Thyroid gland (tissue), 4 donors: ENCODE results near the gene GCNT1. TPM values are rescaled to one million over a fixed set of nuclear protein-coding genes. Genes with fewer than 3 reads are reported as not detected.

ENCODE experiments used
- DNase-seq, 2 donors: peaks; one replicate each; pipeline ENCODE4 v3.0.0-alpha.2; 2019
- H3K27ac ChIP-seq, 3 donors: fragments of 200-600 bp; sonication (generic); 1 replicate in 2 of 3; 2 replicates in 1 of 3; pipeline ENCODE4 v1.5.1; 2016 to 2019; ENCODE audit warnings: mild to moderate bottlenecking in 1 of 3, moderate library complexity in 1 of 3
- H3K27me3 ChIP-seq: fragments of 200-600 bp; sonication (generic); one replicate; pipeline ENCODE4 v1.5.1; 2019
- H3K36me3 ChIP-seq, 2 donors: fragments of 200-600 bp; sonication (generic); one replicate each; pipeline ENCODE4 v1.5.1; 2016 to 2019
- H3K4me1 ChIP-seq, 2 donors: fragments of 200-600 bp; sonication (generic); one replicate each; pipeline ENCODE4 v1.5.1; 2017 to 2019
- H3K4me3 ChIP-seq, 3 donors: fragments of 200-600 bp; sonication (generic); replicated peaks in 1 of 3; 1 replicate in 2 of 3; 2 replicates in 1 of 3; pipeline ENCODE4 v1.5.1; 2016; ENCODE audit warnings: mild to moderate bottlenecking in 1 of 3
- H3K9me3 ChIP-seq: fragments of 200-600 bp; sonication (generic); one replicate; pipeline ENCODE4 v1.5.1; 2017
- CTCF ChIP-seq, 6 experiments: fragments of 200-600 bp in 3 of 6; fragments of 450-650 bp in 3 of 6; sonication (generic) in 3 of 6; IDR thresholded peaks; one replicate each; pipeline ENCODE4 v1.5.1; 2016 to 2019; ENCODE audit warnings: antibody characterized with exemption in 6 of 6, mild to moderate bottlenecking in 2 of 6, inconsistent platforms in 1 of 6, moderate library complexity in 1 of 6
- POLR2A ChIP-seq, 2 donors: fragments of 450-650 bp; IDR thresholded peaks; one replicate each; pipeline ENCODE4 v1.6.1; 2017; ENCODE audit warnings: antibody characterized with exemption in 2 of 2, mild to moderate bottlenecking in 2 of 2, moderate library complexity in 1 of 2
- WGBS, 2 donors: methylation state at CpG; one replicate each; pipeline ENCODE4 v1.1.5; 2017; 5-methylcytosine and 5-hydroxymethylcytosine counted together
- intact Hi-C: fragments of 100-400 bp; cut with DNase I; formaldehyde crosslinking; loops from one replicate; pipeline ENCODE4 v1.15.1; 2023
- total RNA-seq, 4 donors: library from RNA; depleted of rRNA; stranded (reverse); fragments of >200 nt; gene quantifications; one replicate each; pipeline ENCODE4 v1.2.3, GENCODE V29; 2016

GCNT1 gene
- total RNA-seq, 4 donors from 2014 or later = 15.4 to 340 (median 30.9) TPM

GRCh38 chr9:76415731-76416130 lies 43.3 kb upstream of the GCNT1 start:
- DNase-seq = no peak
- Histone ChIP-seq H3K9me3 (no peaks in the 10 kb centered on the region), H3K4me3 (no peak overlapping the region), H3K27me3 (no peaks in the 10 kb centered on the region), H3K36me3 (no peaks in the 10 kb centered on the region), H3K4me1 (no peaks in the 10 kb centered on the region), H3K27ac (no peak overlapping the region)
- intact Hi-C loops = no loop called here
- TF ChIP-seq POLR2A (IDR thresholded peaks at IDR 0.05) (no peak), CTCF (IDR thresholded peaks at IDR 0.05) (no peak)

GRCh38 chr9:76417394-76417793 lies 41.6 kb upstream of the GCNT1 start:
- no peak for DNase-seq
- Histone ChIP-seq H3K4me1 (no peaks in the 10 kb centered on the region), H3K36me3 (no peaks in the 10 kb centered on the region), H3K27ac (no peak overlapping the region), H3K9me3 (no peaks in the 10 kb centered on the region), H3K4me3 (no peak overlapping the region), H3K27me3 (no peaks in the 10 kb centered on the region)
- 0% methylated on average over 1 of the region's 1 CpG for WGBS, 2 donors
- no peak for TF ChIP-seq POLR2A (IDR thresholded peaks at IDR 0.05)
- intact Hi-C loops = no loop called here

GRCh38 chr9:76419782-76420380 lies 39.1 kb upstream of the GCNT1 start:
- 73 to 80% methylated on average over 2 of the region's 2 CpGs for WGBS, 2 donors

GRCh38 chr9:76423216-76424177 lies 35.5 kb upstream of the GCNT1 start:
- no peaks in the 10 kb centered on the region for H3K4me1 ChIP-seq
- no peak for DNase-seq
- H3K27me3 ChIP-seq = no peaks in the 10 kb centered on the region
- no peak for TF ChIP-seq CTCF (IDR thresholded peaks at IDR 0.05)
- TF ChIP-seq POLR2A (IDR thresholded peaks at IDR 0.05) = no peak
- no peaks in the 10 kb centered on the region for H3K36me3 ChIP-seq
- 46 to 97% methylated on average over 1 to 2 of the region's 2 CpGs for WGBS, 2 donors
- no peak overlapping the region for H3K4me3 ChIP-seq
- no peak overlapping the region for H3K27ac ChIP-seq
- intact Hi-C loops = no loop called here
- H3K9me3 ChIP-seq = no peaks in the 10 kb centered on the region

More at GRCh38 chr9:76419782-76420380, 39.1 kb upstream of the GCNT1 start:
- no peak overlapping the region for H3K4me3 ChIP-seq
- H3K9me3 ChIP-seq = no peaks in the 10 kb centered on the region
- no peak for DNase-seq
- no peaks in the 10 kb centered on the region for H3K27me3 ChIP-seq
- H3K4me1 ChIP-seq = no peaks in the 10 kb centered on the region
- intact Hi-C loops = no loop called here
- no peak overlapping the region for H3K27ac ChIP-seq
- TF ChIP-seq CTCF (IDR thresholded peaks at IDR 0.05) (peak in 2 of 6 experiments; percentile 20 to 50), POLR2A (IDR thresholded peaks at IDR 0.05) (no peak)
- no peaks in the 10 kb centered on the region for H3K36me3 ChIP-seq

- DNase-seq = no peak
- Histone ChIP-seq H3K9me3 (no peaks in the 10 kb centered on the region), H3K4me1 (no peaks in the 10 kb centered on the region), H3K27ac (no peak overlapping the region), H3K36me3 (no peaks in the 10 kb centered on the region), H3K4me3 (no peak overlapping the region), H3K27me3 (no peaks in the 10 kb centered on the region)
- intact Hi-C loops = no loop called here
- TF ChIP-seq CTCF (IDR thresholded peaks at IDR 0.05) = no peak
- no peak for TF ChIP-seq POLR2A (IDR thresholded peaks at IDR 0.05)
- WGBS, 2 donors = 88 to 93% methylated on average over 4 of the region's 4 CpGs
Measured at GRCh38 chr9:76424491-76424890, 34.5 kb upstream of the GCNT1 start.
